Mesenchymal stem cell (in vitro differentiated cells and primary cell): Measurements from ENCODE around the gene NCR2.

Experiments used
- DNase-seq: peaks from one replicate; pipeline ENCODE4 v3.0.0-alpha.2; 2013
- H2AFZ ChIP-seq: one replicate; pipeline ENCODE4 v1.6.1; 2013; ENCODE audit warnings: low read depth, mild to moderate bottlenecking, control low read depth, inconsistent platforms, low read length, moderate library complexity
- H2AK5ac ChIP-seq: 2 replicates; pipeline ENCODE4 v1.6.1; 2013; ENCODE audit warnings: low read length, moderate library complexity, mild to moderate bottlenecking, inconsistent platforms; ENCODE audit not compliant: severe bottlenecking
- H2BK120ac ChIP-seq: one replicate; pipeline ENCODE4 v1.6.1; 2013; ENCODE audit warnings: low read depth, mild to moderate bottlenecking, inconsistent platforms, low read length, moderate library complexity
- H2BK12ac ChIP-seq, 2 experiments: one replicate each; pipeline ENCODE4 v1.6.1; 2013; ENCODE audit warnings: inconsistent platforms in 2 of 2, low read length in 2 of 2, mild to moderate bottlenecking in 2 of 2, moderate library complexity in 2 of 2, control low read depth in 1 of 2
- H2BK15ac ChIP-seq: one replicate; pipeline ENCODE4 v1.6.1; 2013; ENCODE audit warnings: mild to moderate bottlenecking, low read depth, inconsistent platforms; ENCODE audit not compliant: poor library complexity, severe bottlenecking
- H2BK5ac ChIP-seq: 2 replicates; pipeline ENCODE4 v1.6.1; 2013; ENCODE audit warnings: low read depth, mild to moderate bottlenecking, low read length, control low read depth, inconsistent platforms; ENCODE audit not compliant: poor library complexity, severe bottlenecking
- H3K14ac ChIP-seq, 2 experiments: one replicate each; pipeline ENCODE4 v1.6.1; 2013; ENCODE audit warnings: inconsistent platforms in 2 of 2, low read length in 2 of 2, control low read depth in 1 of 2, mild to moderate bottlenecking in 1 of 2, moderate library complexity in 1 of 2
- H3K18ac ChIP-seq, 2 experiments: one replicate each; pipeline ENCODE4 v1.6.1; 2013; ENCODE audit warnings: inconsistent platforms in 2 of 2, low read length in 2 of 2, control low read depth in 1 of 2, low read depth in 1 of 2, mild to moderate bottlenecking in 1 of 2
- H3K23ac ChIP-seq, 2 experiments: one replicate each; pipeline ENCODE4 v1.6.1; 2013; ENCODE audit warnings: inconsistent platforms in 2 of 2, low read length in 2 of 2, mild to moderate bottlenecking in 2 of 2, moderate library complexity in 2 of 2, control low read depth in 1 of 2
- H3K27ac ChIP-seq: 2 replicates; pipeline ENCODE4 v1.5.1; 2013; ENCODE audit warnings: mild to moderate bottlenecking, moderate library complexity, low read length, control low read depth, inconsistent platforms; ENCODE audit not compliant: poor library complexity, severe bottlenecking
- H3K27me3 ChIP-seq, 2 experiments: 2 replicates each; pipeline versions ENCODE4 v1.6.1 to v1.7.0; 2013; ENCODE audit warnings: low read length in 2 of 2, mild to moderate bottlenecking in 2 of 2, moderate library complexity in 2 of 2, control low read depth in 1 of 2, inconsistent platforms in 1 of 2; ENCODE audit not compliant: control insufficient read depth in 1 of 2, insufficient read depth in 1 of 2
- H3K36me3 ChIP-seq, 2 experiments: 2 replicates each; pipeline versions ENCODE4 v1.6.1 to v1.7.0; 2013; ENCODE audit warnings: low read length in 2 of 2, control low read depth in 1 of 2, inconsistent platforms in 1 of 2, low read depth in 1 of 2, mild to moderate bottlenecking in 1 of 2; ENCODE audit not compliant: insufficient read depth in 2 of 2, control insufficient read depth in 1 of 2
- H3K4ac ChIP-seq, 2 experiments: one replicate each; pipeline ENCODE4 v1.6.1; 2013; ENCODE audit warnings: inconsistent platforms in 2 of 2, low read length in 2 of 2, mild to moderate bottlenecking in 2 of 2, moderate library complexity in 2 of 2, control low read depth in 1 of 2, low read depth in 1 of 2
- H3K4me1 ChIP-seq: 2 replicates; pipeline ENCODE4 v1.6.1; 2013; ENCODE audit warnings: low read depth, low read length, control low read depth; ENCODE audit not compliant: control insufficient read depth, insufficient read depth
- H3K4me2 ChIP-seq: 2 replicates; pipeline ENCODE4 v1.6.1; 2013; ENCODE audit warnings: low read length, mild to moderate bottlenecking, inconsistent platforms; ENCODE audit not compliant: poor library complexity, severe bottlenecking
- H3K4me3 ChIP-seq, 2 experiments: 2 replicates each; pipeline versions ENCODE4 v1.5.1 to v1.7.0; 2013; ENCODE audit warnings: low read length in 2 of 2, mild to moderate bottlenecking in 2 of 2, control low read depth in 1 of 2, low read depth in 1 of 2; ENCODE audit not compliant: insufficient read depth in 1 of 2
- H3K79me1 ChIP-seq: replicated peaks from 2 replicates; pipeline ENCODE4 v1.6.1; 2013; ENCODE audit warnings: mild to moderate bottlenecking, control low read depth, low read length, inconsistent platforms; ENCODE audit not compliant: poor library complexity, severe bottlenecking
- H3K9ac ChIP-seq: 2 replicates; pipeline ENCODE4 v1.7.0; 2013; ENCODE audit warnings: mild to moderate bottlenecking, low read length, moderate library complexity
- H3K9me3 ChIP-seq: 2 replicates; pipeline ENCODE4 v1.7.0; 2013; ENCODE audit warnings: mild to moderate bottlenecking, low read length; ENCODE audit not compliant: control insufficient read depth
- H4K8ac ChIP-seq: one replicate; pipeline ENCODE4 v1.6.1; 2013; ENCODE audit warnings: inconsistent platforms, mild to moderate bottlenecking, low read length, moderate library complexity
- H4K91ac ChIP-seq: one replicate; pipeline ENCODE4 v1.6.1; 2013; ENCODE audit warnings: mild to moderate bottlenecking, low read length, inconsistent platforms
- WGBS: methylation state at CpG from one replicate; pipeline ENCODE4 v1.1.7; 2013; ENCODE audit warnings: mixed read lengths; 5-methylcytosine and 5-hydroxymethylcytosine counted together

The NCR2 gene

DNA sequence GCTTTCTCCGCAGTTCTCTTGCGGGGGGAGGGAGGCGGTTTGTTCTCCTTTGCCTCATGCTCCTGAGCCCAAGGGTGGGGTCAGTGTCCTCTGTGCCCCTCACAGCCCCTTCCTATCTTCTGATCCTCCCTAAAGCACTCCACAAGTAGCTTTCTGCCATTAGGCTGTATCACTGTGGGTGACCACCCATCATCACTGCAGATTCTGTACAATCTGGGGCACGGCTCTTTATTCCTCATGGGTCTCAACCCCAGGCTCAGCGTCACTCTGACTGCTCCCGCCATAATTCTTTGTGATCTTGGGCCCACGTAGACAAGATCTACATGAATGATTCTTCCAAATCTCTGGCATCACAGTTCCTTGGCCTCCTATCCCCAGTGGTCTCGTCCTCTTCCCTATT is 10.5 kb downstream of the NCR2 start:
- Histone ChIP-seq H3K23ac (no peak overlapping the region), H2AFZ (no peak overlapping the region), H3K4me1 (no peaks in the 10 kb centered on the region), H4K91ac (no peak overlapping the region), H3K14ac (no peak overlapping the region), H2BK5ac (no peak overlapping the region), H2AK5ac (no peak overlapping the region), H3K27me3 (peaks cover 58 to 71% of the 10 kb centered on the region in 2 experiments), H2BK120ac (no peak overlapping the region), H4K8ac (no peak overlapping the region), H3K79me1 (no peaks in the 10 kb centered on the region), H3K4me3 (no peak overlapping the region), H2BK12ac (no peak overlapping the region), H3K4ac (no peak overlapping the region), H3K4me2 (no peak overlapping the region), H3K36me3 (no peaks in the 10 kb centered on the region), H3K27ac (no peak overlapping the region), H2BK15ac (no peak overlapping the region), H3K18ac (no peak overlapping the region), H3K9me3 (no peaks in the 10 kb centered on the region), H3K9ac (no peak overlapping the region)
- 92% methylated on average over 8 of the region's 8 CpGs for WGBS
- no peak for DNase-seq

GRCh38 chr6:41346441-41346840 is 11.0 kb downstream of the NCR2 start:
- WGBS = 74% methylated on average over 3 of the region's 4 CpGs
- H2BK5ac ChIP-seq = no peak overlapping the region
- no peak overlapping the region for H3K4me2 ChIP-seq

GRCh38 chr6:41347378-41348050 is 12.1 kb downstream of the NCR2 start:
- Histone ChIP-seq H3K18ac (no peak overlapping the region), H4K8ac (no peak overlapping the region), H3K4ac (no peak overlapping the region), H2AFZ (no peak overlapping the region), H3K9me3 (no peaks in the 10 kb centered on the region), H3K79me1 (no peaks in the 10 kb centered on the region), H3K27ac (no peak overlapping the region), H2BK5ac (no peak overlapping the region), H2BK12ac (no peak overlapping the region), H2AK5ac (no peak overlapping the region), H3K4me2 (no peak overlapping the region), H4K91ac (no peak overlapping the region), H3K9ac (no peak overlapping the region), H2BK120ac (no peak overlapping the region), H3K27me3 (peaks cover 49 to 65% of the 10 kb centered on the region in 2 experiments), H3K4me1 (no peaks in the 10 kb centered on the region), H3K36me3 (no peaks in the 10 kb centered on the region), H2BK15ac (no peak overlapping the region), H3K23ac (no peak overlapping the region), H3K14ac (no peak overlapping the region), H3K4me3 (no peak overlapping the region)
- DNase-seq = no peak
- WGBS = 75% methylated on average over 8 of the region's 9 CpGs

More at GRCh38 chr6:41346441-41346840, 11.0 kb downstream of the NCR2 start:
- no peak overlapping the region for H3K18ac ChIP-seq
- no peak overlapping the region for H2BK120ac ChIP-seq
- no peaks in the 10 kb centered on the region for H3K4me1 ChIP-seq
- H4K91ac ChIP-seq = no peak overlapping the region
- no peak for DNase-seq
- H2BK12ac ChIP-seq = no peak overlapping the region
- H2BK15ac ChIP-seq = peak overlapping the region; percentile 49
- H3K79me1 ChIP-seq = no peaks in the 10 kb centered on the region
- H3K4ac ChIP-seq = no peak overlapping the region
- H3K23ac ChIP-seq = no peak overlapping the region
- H3K27me3 ChIP-seq = peaks cover 58 to 71% of the 10 kb centered on the region in 2 experiments
- H2AK5ac ChIP-seq = no peak overlapping the region
- H3K27ac ChIP-seq = no peak overlapping the region
- no peak overlapping the region for H2AFZ ChIP-seq
- H3K4me3 ChIP-seq = no peak overlapping the region
- H3K14ac ChIP-seq = no peak overlapping the region
- H3K9ac ChIP-seq = no peak overlapping the region
- H4K8ac ChIP-seq = no peak overlapping the region
- no peaks in the 10 kb centered on the region for H3K36me3 ChIP-seq
- no peaks in the 10 kb centered on the region for H3K9me3 ChIP-seq

DNA sequence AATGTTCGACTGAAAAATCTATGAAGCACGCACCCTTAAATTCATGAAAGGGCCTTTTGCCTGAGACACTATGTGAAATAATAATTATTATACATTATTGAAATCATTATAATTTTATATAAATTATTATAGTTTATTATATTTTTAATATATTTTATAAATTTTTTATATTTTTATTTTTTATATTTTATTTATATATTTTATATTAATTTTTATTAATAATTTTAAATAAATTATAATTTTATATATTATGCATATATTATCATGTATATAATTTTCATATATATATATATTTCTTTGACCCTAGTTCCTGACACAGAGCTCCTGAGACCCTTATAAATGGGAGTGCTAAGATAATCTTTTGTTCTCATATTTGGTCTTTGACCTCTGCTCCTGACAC is 13.5 kb downstream of the NCR2 start:
- Histone ChIP-seq H4K8ac (no peak overlapping the region), H3K23ac (no peak overlapping the region), H4K91ac (no peak overlapping the region), H3K36me3 (no peaks in the 10 kb centered on the region), H3K4me2 (no peak overlapping the region), H3K4me3 (no peak overlapping the region), H2AFZ (no peak overlapping the region), H3K14ac (no peak overlapping the region), H3K27ac (no peak overlapping the region), H3K4me1 (no peaks in the 10 kb centered on the region), H3K27me3 (peaks cover 47 to 64% of the 10 kb centered on the region in 2 experiments), H2AK5ac (no peak overlapping the region), H3K9me3 (no peaks in the 10 kb centered on the region), H3K18ac (no peak overlapping the region), H3K79me1 (no peaks in the 10 kb centered on the region), H2BK5ac (no peak overlapping the region), H2BK15ac (no peak overlapping the region), H2BK120ac (no peak overlapping the region), H3K4ac (no peak overlapping the region), H2BK12ac (no peak overlapping the region), H3K9ac (no peak overlapping the region)
- WGBS = no CpG with 5 or more reads among the region's 2 CpGs
- DNase-seq = no peak
